NCI-H2196 (cell line): ENCODE data around the gene DGCR2.
"Not testable (repeated sequence)": the region's sequence is repeated elsewhere in the genome, so short reads cannot be mapped to it uniquely, and the experiment has no call there.

Experiments used
- DNase-seq: peaks from one replicate; lab custom pipeline; 2025; ENCODE audit not compliant: unreplicated experiment; lab: John Stamatoyannopoulos, UW

DGCR2 gene

DNA sequence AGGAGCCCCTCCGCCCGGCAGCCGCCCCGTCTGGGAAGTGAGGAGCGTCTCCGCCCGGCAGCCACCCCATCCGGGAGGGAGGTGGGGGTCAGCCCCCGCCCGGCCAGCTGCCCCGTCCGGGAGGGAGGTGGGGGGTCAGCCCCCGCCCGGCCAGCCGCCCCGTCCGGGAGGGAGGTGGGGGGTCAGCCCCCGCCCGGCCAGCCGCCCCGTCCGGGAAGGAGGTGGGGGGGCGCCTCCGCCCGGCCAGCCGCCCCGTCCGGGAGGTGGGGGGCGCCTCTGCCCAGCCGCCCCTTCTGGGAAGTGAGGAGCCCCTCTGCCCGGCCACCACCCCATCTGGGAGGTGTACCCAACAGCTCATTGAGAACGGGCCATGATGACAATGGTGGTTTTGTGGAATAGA, 37.6 kb downstream of the DGCR2 start:
- DNase-seq: not testable (repeated sequence)

DNA sequence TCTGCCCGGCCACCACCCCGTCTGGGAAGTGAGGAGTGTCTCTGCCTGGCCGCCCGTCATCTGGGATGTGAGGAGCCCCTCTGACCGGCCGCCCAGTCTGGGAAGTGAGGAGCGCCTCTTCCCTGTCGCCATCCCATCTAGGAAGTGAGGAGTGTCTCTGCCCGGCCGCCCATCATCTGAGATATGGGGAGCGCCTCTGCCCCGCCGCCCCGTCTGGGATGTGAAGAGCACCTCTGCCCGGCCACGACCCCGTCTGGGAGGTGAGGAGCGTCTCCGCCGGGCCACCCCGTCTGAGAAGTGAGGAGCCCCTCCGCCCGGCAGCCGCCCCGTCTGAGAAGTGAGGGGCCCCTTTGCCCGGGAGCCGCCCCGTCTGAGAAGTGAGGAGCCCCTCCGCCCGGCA, 38.1 kb downstream of the DGCR2 start:
- DNase-seq: not testable (repeated sequence)

DNA sequence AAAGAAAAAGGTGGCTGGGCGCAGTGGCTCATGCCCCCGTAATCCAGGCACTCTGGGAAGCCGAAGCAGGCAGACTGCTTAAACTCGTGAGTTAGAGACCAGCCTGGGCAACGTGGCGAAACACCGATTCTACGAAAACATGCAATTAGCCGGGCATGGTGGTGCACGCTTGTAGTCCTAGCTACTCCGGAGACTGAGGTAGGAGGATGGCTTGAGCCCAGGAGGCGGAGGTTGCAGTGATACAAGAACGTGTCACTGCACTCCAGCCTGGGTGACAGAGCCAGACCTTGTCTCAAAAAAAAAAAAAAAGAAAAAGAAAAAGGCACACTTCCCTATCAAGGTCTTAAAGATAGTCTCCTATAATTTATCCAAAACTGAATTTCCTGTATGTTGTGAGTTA, 39.4 kb downstream of the DGCR2 start:
- no peak for DNase-seq

DNA sequence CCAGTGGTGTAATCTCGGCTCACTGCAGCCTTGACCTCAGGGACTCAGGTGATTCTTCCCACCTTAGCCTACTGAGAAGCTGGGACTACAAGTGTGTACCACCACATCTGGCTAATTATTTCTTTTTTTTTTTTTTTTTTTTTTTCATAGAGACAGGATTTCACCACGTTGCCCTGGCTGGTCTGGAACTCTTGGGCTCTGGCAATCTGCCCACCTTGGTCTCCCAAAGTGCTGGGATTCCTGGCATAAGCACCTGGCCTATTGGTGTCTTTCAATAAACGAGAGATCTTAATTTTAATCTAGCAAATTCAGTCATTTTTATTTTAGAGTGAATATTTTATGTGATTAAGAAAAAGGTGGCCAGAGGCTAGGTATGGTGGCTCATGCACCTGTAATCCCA, 40.1 kb downstream of the DGCR2 start:
- DNase-seq: no peak

DNA sequence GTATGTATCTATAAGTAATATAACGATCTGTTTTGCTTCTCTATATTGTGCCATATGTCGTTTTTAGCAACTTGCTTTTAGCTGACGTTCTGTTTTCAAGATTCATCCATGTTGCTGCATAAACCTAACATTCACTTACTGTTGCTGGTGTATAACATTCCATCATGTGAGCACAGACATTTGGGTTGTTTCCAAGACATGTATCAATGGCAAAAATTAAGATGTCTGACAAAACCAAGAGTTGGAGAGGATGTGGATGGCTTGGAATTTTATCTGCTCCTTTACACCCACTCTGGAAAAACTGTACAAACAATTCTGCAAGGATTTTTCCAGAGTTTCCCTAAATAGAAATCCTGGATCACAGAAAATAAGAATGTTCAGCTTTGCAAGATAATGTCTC, 40.9 kb downstream of the DGCR2 start:
- DNase-seq: no peak

DNA sequence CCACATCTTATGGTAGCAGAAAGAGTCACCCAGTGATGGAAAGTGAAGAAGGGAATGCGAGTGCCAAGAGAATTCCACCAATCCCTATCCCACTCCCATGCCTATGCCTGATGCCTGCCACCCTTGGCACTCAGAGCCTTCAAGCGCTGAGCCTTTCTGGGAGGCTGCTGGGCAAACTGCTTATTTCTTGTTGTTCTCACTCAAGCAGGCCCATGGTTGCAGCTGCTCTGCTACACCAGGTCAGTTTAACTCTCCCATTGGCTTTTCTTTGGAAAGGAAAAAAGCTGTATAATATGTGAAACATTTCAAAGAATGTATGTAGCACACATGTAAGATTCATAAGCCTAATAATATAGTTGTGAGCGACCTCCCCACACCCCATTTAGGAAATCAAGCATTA, 41.4 kb downstream of the DGCR2 start:
- DNase-seq: no peak

DNA sequence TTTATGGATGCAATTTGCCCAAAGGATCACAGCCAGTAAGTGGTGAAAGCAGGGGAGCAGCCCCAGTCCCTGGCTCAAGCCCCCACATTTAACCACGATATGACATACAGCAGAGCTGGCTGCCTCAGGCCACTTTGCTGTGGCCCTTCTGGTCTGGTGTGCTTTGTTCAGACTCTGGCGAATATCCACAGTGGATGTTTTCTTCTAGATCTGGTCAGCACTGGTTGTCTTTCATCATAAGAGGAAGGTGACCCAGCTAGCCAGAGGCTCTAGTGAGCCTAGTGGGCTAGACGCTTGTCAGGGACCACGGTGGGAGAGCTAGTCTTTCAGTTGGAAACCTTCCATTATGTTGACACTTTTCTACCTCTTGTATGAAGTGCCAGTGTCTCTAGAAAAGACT, 42.5 kb downstream of the DGCR2 start:
- no peak for DNase-seq

DNA sequence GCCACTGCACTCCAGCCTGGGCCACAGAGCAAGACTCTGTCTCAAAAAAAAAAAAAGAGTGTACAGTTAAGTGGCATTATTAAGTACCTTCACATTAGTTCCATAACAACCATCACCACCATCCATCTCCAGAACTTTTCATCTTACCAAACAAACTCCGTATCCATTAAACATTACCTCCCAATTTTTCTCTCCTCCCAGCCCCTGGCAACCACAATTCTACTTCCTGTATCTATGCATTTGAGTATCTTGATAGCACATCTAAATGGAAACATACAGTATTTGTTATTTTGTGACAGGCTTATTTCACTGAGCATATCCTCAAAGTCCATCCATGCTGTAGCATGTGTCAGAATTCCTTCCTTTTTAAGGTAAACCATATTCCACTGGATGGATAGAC, 46.8 kb downstream of the DGCR2 start:
- no peak for DNase-seq

DNA sequence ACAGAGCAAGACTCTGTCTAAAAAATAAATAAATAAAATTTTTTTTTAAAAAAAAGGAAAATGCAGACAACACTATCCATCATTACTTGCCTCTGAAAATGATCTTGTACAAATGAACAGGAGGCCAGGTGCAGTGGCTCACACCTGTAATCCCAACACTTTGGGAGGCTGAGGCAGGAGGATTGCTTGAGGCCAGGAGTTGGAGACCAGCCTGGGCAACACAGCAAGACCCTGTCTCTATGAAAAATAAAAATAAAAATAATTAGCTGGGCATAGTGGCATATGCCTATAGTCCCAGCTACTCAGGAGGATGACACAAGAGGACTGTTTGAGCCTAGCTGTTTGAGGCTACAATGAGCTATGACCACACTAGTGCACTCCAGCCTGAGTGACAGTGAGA, 49.4 kb downstream of the DGCR2 start:
- DNase-seq: not testable (repeated sequence)

DNA sequence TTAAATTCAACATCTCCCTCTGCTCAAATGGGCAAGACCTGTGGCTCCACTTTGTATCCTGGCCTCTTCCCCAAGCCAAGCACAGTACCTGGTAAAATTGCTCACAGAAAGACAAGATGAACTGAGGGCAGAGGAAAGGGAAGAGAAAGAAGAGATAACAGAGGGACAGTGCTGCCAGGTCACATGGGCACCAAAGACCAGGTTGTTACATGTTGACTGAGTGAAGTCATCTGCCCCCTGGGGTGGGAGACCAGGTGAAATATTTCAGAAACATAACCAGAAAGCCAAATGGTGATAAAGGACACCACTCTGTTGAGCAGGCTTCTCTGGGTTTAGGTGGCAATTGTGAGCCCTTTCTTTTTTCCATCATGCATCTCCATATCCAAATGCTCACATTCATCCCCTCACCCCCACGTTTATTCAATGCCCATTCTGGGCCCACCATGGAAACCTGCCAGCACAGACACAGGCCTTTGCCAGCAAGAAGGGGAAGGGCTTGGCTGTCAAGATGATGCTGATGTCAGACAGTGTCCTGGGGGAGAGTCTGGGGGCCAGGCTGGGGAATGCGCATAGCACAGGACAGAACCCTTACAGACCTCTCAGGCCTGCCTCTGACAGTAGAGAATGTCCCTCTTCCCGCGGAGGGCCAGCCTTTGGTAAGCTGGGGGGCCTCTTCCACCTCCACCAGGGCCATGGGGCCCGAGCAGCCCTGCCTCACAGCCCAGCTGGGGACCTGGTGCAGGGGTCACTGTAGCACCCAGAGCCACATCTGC, 51.6 kb downstream of the DGCR2 start:
- no peak for DNase-seq

DNA sequence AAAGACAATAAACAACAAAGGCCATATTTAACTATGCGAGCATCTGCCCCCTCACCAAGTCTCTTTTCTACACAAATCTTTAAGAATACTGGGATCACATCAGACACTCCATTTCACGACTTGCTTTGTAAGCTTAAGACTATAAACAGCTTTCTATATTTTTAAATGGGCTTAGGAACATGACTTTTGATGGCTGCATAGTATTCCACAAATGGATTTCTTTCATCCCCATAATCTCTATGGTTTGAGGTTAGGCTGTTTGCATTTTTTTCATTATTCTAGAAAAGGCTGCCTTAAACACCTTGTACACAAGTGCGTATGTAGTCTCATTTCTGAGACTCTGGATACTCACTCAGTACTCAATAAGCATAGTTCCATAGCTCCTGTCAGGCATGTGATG, 52.8 kb downstream of the DGCR2 start:
- DNase-seq: no peak

DNA sequence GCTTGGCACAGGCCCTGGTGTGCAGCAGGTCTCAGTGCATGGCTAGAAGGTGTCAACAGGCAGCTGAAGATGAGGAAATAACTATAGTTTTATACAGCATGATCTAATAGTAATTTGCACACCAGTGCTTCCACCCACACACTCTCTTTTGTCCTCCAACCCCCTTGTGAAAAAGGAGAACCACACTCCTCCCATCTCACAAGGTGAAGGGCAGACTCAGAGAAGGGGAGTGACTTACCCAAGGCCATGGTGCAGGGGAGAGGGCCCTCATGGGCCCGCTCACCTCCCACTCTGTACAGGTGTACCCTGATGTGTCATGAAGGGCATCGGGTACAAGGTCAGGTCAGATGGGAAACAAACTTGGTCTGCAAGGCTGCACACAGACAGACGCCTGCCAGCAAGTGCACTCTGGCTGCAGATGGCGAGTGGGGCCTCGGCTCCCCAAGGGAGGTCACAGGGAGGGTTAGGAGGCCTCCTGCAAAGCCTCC, 53.4 kb downstream of the DGCR2 start:
- DNase-seq: no peak

DNA sequence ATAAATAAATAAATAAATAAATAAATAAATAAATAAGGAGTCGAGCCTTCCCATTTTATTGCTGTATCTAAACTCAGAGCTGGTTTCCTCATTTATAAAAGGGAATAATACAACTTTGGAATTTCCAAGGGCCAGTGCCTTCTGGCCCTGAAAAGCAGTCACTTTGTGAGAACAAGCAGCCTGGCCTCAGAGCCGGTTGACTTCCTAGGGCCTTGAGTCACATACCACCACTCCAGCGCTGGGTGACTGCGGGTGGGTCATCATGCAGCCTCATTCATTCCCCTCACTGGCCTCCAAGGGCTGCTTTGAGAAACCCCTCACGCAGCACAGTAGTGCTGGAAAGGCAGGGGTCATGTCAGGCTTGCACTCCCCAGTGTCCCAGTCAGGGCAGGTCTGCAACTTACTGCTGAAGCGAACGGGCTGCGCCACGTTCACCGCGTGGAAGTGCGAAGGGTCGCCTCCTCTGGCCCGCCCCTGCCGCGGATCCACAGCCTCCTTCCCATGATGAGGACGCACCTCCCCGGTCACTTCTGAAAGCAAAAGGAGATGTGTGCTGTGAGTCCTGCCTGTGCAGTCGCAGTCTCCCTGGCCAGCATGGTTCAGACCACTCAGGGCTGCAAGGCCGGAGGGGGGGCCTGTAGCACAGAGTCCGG, 54.4 kb downstream of the DGCR2 start:
- DNase-seq: no peak

DNA sequence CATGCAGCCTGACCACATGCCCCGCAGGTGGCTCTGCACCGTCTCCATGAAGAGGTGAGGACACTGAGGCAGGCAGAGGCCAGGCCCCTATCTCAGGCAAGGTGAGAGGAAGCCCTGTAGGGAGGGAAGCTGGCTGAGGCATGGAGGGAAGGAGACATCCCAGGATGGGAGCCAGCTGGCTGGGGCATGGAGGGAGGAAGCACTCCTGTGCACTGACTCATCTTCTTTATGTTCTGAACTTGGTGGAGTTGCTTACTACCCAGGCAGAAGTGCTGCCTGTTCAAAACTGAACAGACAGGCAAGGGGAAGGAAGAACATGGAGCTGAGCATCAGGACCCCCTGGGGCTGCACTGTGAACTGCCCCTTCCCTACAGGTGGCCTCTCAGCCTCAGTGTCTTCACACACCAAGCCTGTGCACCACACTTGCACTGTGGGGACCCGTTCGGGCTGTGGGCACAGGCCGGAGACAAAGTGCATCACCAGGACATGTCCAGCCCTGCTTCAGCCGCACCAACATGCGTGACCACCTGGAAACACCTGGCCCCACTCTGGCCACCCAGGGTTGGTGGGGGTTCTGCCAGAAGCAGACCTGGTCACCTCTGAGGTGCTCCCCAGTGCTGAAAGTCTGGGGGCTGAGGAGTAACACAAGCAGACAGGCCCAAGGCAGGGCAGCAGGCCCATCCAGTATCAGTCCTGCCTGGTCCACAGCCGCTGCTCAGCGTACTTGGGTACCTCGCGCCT, 55.5 kb downstream of the DGCR2 start:
- no peak for DNase-seq

DNA sequence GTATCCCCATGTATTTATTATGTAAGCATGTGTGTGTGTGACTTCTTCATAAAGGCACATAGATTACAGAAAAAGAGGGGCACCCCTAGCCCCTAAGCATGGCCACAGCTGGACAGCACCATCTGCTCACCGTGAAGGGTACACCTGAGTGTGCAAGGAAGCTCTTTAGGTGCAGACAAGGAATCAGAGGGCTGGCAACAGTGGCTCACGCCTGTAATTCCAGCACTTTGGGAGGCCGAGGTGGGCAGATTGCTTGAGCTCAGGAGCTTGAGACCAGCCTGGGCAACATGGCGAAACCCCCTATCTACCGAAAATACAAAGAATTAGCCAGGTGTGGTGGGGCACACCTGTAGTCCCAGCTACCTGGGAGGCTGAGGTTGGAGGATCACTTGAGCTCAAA, 56.3 kb downstream of the DGCR2 start:
- no peak for DNase-seq

DNA sequence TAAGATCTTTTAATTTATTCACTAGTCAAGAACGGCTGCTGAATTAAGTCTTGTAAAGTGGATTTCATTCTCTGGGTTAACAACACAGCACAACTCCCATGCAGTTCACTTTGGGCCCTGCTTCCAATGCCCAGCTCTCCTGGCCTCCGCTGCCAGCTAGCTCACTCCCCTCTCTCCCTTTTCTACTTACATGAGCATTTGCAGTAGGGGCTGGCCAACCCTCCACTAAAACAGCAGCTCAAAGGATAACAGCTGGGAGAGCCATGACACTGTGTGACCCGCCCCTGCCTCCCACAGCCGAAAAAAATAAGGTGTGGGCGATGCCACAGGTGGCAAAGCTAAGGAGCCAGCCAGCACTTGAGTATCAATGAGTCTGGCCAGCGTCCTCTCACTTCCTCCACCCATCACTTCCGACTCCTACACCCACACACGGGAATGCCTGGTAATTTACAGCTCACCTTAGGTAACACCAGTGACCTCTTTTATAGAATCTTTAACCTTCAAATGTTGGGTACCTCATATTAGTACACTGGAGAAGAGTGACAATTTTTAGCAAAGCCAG, 56.8 kb downstream of the DGCR2 start:
- DNase-seq: no peak

DNA sequence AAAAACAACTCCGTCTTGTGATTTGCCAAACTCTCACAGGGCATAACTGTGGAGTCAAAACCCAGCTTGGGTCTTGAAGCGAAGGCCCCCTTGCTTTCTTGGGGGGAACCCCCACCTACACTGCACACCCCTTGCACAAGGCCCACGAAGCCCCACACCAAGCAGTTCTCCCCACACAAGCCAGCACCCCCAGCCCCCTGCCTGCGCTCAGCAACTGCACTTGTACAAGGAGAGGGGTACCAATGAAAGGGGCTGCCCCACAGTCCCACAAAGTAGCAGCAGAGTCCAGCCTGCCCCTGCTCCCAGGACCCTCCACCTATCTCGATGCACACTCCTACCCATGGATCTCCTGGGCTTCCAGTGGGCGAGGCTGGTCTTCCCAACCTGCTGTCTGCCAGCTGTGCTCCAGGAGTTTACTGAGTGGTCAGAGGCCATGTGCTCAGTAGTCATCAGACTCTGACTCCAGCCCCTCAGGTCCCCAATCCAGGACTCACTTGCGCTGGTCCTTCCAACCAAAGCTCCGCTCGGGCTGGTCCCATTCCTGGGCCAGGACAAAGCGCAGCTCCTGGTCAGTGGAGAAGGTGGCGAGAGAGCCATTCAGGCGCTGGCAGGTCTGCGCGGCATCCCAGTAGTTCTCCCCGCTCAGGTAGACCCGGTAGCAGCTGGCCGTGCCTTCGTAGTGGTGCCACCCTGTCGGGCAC, 57.7 kb downstream of the DGCR2 start:
- DNase-seq: no peak

DNA sequence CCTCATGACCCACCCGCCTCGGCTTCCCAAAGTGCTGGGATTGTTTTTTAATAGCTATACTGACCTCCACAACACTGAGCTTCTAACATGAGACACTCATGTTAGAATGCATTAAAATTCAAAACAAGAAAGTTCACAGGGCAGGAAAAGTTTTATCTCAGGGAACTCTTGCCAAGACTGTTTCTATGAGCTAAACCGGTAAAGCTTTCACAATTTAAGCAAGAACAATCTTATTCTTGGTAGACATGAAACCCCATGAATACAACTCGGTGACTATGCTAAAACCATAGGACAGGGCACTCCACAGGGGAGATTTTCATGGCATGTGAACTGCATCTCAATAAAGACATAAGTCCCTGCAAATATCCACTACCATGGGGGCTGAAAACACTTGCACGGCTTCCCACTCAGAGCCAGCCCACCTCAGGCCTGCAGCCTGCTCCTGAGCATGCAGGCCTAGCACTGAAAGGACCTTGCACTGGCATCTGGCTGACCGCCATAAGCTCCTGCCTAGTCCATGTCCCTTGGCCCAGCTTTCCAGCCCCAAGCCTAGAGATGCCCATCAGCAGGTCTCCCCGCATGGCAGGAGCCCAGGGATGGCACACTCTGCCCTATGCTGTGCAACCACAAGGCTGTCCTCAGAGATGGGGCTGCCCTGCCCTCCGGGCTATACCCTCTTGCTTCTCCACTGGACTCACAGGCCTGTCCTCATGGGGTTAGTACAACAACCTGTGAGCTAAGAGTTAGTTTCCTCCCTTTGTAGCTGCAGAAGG, 58.4 kb downstream of the DGCR2 start:
- DNase-seq: no peak

DNA sequence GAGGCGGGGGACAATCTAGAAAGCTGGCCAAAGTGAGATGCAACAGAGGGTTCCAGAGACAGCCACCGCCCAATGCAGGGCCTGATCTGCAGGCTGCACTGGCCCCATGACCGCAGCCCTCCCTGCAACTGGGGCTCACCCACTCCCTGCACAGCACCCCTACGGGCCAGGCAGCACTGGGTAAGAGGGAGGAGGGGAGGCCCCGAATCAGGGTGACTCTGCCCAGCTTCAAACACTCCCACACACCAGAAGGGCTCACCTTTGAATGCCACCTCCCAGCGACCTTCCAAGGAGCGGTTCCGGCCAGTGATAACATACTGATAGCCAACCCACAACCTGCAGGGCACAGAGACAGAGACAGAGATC, 59.3 kb downstream of the DGCR2 start:
- no peak for DNase-seq

DNA sequence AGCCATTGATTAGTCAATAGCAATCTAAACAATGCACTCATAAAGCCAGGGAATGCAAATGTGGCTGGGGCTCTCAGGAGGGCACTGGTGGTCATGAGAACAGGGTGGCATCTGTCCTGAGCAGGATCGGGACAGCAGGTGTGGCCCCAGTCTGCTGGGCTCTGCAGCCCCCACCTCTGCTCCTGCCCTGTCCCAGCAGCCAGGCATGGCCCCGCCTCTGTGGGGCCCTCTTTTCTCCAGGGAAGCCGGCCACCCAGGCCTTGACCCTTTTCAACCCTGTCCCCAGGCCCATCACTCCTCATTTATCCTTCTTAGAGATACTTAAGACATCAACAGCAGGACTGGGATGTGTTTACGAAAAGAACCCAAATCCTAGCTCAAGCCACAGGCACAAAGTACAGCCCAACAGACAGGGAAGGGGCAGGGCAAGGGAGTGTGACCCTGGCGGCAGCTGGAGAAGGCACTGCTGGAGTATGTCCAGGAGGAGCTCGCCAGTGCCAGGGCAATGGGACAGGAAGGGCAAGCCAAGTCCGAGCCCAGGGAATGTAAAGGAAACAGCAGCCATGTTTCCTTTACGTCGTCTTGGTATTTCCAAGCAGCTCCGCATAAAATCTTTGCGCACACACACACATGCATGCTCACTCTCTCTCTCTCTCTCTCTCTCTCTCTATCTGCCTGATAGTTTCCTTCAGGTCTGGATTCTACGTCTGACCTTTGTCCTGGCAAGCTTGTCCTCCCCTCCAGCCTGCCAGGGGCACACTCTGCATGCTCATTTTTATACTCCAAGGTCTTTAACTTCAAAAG, 59.9 kb downstream of the DGCR2 start:
- DNase-seq: no peak
